Right forelimb (tissue), 1 donor: ENCODE measurements around the gene MOSPD3.

Experiments used
- DNase-seq: peaks from one replicate; pipeline ENCODE4 v3.0.0-alpha.2; 2018

The MOSPD3 gene

DNA sequence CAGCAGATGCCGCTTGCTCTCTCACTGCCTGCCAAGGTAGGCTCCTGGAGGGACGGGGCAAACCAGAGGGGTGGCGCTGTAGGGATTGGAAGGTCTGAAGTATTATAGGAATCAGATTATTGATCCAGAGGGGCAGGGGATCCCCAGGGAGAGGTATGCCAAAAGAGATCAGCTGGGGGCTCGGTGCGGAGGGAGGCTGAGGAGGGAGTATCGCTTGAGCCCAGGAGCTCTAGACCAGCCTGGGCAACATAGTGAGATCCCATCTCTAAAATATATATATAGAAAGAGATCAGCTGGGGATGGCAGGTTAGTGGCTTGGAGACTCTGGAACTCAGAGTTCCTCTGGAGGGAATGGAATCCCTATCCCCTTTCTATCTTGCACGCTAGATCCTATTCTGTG, 17.2 kb upstream of the MOSPD3 start:
- no peak for DNase-seq

DNA sequence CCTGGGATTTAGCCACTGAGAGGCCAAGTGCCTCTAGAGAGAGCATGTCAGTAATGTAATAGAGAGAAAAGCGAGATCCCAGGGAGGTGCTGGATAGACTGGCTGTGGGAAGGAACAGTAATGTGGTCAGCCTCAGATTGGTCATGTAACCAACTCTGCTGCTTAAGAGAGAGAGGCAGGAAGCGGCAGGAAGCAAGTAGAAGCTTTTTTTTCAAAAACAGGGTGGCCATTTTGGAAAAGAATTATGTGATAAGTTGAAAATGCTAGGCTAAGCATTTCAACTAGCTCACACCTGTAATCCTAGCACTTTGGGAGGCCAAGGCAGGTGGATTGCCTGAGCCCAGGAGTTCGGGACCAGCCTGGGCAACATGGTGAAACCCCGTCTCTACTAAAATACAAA, 13.9 kb upstream of the MOSPD3 start:
- no peak for DNase-seq

DNA sequence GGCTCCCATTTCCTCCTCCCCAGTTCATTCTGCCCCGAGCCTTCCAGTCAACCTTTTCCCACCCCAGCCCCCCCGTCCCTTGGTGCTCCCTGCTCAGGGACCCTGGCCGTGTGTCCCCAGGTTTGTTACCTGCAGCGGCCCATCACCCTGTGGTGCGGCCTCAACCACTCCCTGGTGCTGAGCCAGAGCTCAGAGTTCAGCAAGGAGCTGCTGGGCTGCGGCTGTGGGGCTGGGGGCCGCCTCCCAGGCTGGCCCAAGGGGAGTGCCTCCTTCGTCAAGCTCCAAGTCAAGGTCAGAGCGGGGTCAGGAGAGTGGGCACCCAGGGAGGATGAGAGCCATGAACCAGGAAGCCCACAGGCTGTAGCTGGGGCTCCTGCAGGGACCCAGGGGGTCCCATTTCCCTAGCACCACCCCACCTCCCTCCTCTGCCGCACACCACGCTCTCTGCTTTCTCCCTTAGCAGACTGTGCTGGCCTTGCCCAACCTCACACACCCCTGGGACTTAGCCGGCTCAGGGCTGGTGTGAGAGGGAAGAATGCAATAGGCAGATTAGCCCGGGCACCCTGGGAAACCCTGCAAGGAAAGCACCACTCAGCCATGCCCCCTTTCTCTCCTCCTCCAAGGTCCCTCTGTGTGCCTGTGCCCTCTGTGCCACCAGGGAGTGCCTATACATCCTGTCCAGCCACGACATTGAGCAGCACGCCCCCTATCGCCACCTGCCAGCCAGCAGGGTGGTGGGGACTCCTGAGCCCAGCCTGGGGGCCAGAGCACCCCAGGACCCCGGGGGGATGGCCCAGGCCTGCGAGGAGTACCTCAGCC, 12.2 kb upstream of the MOSPD3 start:
- no peak for DNase-seq

DNA sequence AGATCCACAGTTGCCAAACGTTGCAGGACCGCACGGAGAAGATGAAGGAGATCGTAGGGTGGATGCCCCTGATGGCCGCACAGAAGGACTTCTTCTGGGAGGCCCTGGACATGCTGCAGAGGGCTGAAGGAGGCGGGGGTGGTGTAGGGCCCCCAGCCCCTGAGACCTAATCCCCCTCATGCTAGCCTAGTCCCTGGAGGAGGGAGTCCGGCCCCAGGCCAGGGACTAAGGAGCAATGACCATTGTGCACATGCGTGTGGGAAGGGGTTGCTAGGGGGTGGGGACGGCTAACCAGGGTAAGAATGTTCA, 11.7 kb upstream of the MOSPD3 start:
- DNase-seq: no peak

DNA sequence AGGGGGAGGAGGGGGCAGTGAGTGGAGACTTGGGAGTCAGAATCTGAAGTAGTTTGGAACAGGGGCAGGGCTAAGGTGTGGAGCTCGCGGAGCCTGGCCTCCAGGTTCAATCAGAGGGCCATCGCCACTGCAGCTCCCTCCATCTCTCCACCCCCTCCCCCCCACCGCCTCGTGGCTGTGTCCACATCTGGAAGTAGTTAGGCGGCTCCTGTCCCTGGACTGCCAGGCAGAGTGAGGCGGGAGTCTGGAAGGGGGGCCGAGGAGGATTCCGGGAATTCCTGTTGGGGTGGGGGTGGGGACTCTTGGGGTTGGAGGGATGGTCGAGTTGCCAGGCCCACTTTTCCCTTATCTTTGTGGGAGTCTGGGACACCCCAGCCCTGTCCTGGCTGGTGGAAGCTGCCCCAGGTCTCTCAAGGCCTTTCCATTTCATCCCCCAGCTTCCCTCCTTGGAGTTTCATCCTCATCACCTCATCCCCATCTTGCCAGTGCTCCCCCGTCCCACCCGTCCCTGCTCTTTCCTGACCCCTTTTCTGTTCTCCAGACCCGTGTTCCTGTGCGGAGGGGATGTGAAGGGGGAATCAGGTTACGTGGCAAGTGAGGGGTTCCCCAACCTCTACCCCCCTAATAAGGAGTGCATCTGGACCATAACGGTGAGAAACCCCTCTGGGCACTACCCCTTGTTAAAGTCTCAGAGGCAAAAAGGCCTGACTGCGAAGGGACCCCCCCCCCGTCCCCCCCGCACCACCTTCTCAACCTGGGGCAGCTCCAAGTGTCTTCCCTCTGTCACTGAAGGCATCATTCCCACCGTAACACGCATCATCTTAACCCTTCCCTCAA, 9.2 kb upstream of the MOSPD3 start:
- DNase-seq: peak; percentile 93

DNA sequence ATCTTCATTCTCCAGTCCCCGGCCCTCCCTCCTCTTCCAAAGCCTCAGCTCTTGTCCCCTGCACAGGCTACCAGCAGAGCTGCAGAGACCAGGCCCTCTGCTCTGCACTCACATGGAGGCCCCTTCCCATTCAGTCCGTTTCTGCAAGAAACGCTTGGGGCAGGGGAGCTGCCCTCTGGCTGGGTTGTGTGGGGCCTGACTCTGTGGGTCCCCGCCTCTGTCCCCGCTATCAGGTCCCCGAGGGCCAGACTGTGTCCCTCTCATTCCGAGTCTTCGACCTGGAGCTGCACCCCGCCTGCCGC, 8.7 kb upstream of the MOSPD3 start:
- DNase-seq: peak; percentile 57

DNA sequence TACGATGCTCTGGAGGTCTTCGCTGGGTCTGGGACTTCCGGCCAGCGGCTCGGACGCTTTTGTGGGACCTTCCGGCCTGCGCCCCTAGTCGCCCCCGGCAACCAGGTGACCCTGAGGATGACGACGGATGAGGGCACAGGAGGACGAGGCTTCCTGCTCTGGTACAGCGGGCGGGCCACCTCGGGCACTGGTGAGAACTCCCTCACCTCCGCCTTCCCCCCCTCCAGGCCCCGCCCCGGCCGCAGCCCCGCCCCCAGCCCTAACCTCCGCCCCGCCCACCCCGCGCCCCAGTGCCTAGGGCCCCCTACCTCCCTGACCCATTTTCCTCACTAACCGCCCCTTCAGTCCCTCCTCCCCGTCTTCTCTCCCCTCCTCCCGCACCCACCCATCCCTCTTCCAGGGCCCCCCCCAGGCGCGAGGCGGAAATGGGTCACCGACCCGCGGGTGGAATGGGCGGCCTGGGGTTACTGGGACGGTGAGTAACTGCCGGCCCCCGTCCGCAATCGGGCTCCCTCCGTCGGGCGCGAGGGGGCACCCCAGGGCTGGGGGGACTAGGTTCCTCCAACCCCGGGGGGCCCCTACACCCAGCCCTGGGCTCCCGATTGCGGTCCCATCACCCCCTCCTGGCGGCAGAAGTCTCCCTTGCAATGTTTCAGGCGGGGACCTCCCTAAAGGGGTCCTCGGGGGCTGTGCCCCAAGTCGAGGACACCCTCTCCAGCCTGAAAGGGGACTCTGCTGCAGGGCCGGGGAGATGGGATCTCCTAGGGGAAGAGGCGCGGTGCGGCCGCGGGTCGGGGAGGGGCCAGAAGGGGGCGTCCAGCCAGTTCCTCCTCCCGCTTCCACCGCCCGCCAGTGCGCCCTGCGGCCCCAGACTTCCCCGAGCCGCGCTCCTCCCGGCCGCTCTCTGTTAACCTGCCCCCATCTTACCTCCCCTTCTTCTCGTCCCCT, 8.0 kb upstream of the MOSPD3 start:
- DNase-seq: peak; percentile 86

DNA sequence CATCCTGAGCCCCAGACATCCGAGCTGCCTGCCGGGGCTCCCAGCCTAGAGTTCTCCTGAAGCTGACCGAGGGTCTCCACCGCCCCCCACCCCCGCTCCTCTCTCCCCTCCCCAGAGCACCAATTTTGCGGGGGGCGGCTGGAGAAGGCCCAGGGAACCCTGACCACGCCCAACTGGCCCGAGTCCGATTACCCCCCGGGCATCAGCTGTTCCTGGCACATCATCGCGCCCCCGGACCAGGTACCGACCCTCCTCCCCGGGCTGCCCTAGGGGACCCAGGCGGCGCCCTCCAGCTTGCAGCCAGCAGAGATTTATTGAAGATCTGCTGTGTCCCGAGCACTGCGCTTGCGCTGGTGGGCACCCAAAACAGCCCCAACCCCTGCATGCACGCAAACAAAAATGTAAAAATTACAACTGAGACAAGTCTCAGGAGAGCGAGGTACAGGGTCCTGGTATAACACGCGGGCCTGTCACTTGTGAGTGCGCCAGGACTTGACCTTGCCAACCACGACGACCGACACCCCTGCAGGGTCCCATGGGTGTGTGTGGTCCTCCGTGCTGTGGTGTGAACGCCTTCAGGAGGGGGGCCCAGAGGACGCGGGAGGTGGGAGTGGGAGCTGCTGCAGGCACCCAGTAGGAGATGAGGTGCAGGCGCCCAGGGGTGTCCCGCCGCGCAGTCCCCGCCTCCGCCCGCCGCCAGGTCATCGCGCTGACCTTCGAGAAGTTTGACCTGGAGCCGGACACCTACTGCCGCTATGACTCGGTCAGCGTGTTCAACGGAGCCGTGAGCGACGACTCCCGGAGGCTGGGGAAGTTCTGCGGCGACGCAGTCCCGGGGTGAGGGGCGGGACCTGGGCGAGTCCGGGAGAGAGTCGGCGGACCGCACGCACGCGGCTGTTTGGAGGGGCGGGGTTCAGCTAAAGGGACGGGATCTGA, 7.1 kb upstream of the MOSPD3 start:
- no peak for DNase-seq

DNA sequence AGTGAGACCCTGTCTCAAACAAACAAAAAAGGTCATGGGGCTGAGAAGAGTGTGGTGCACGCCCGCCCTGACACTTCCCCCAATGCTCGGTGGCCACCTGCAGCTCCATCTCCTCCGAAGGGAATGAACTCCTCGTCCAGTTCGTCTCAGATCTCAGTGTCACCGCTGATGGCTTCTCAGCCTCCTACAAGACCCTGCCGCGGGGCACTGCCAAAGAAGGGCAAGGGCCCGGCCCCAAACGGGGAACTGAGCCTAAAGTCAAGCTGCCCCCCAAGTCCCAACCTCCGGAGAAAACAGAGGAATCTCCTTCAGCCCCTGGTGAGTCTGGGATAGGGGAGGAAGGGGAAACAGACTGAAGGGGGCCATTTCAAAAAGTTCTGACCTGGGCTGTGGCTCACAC, 6.0 kb upstream of the MOSPD3 start:
- DNase-seq: no peak

DNA sequence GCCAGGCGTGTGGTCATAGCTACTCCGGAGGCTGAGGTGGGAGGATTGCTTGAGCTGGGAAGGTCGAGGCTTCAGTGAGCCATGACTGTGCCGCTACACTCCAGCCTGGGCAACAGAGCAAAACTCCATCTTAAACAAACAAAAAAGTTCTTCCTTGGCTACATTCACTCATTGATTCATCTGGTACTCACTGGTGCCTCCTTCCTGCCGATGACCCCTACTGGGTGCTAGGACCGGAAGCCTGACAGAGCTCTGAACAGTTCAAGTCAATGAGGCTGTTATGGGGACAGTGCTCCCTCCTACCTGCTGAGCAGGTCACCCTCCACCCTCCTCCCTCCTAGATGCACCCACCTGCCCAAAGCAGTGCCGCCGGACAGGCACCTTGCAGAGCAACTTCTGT, 5.2 kb upstream of the MOSPD3 start:
- DNase-seq: no peak

DNA sequence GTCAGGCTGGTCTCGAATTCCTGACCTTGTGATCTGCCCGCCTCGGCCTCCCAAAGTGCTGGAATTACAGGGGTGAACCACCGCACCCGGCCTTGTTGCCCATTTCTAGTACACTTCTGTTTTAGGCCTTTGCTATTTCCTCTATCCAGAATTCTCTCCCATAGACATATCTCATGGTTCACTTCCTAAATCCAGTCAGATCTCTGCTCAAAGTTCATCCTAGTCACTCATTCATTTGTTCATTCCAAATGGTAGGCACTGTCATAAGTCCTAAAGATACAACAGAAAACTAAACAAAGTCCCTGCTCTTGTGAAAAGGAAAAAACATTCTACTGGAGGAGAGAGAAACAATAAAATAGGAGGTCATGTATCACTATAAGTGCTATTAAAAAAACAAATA, 2.4 kb upstream of the MOSPD3 start:
- no peak for DNase-seq

DNA sequence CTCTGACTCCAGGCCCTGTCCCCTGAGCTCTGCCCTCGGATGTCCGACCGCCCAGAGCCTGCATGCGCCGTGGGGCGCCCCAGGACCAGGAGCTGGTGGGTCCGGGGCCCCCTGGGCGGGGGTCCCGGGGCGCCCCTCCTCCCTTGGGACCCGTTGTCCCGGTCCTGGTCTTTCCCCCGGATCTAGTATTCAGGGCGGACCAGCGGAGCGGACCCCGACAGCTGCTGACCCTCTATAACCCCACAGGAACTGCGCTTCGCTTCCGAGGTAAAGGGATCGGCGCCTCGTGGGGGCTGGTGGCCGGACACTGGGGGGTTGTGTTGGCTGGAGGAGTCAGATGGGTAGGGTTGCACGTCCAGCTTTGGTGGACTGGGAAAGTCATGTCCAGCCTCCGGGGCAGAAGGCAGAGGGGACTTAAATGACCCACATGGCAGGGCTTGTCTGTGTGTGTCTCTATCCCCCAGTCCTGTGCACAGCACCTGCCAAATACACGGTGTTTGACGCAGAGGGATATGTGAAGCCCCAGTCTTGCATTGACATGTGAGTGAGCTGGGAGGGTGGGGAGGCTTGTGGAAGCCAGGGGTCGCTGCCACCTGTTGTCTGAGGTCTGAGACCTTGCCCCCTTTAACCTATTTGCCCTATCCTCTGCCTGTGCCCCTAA, 520 bp downstream of the MOSPD3 start:
- no peak for DNase-seq

DNA sequence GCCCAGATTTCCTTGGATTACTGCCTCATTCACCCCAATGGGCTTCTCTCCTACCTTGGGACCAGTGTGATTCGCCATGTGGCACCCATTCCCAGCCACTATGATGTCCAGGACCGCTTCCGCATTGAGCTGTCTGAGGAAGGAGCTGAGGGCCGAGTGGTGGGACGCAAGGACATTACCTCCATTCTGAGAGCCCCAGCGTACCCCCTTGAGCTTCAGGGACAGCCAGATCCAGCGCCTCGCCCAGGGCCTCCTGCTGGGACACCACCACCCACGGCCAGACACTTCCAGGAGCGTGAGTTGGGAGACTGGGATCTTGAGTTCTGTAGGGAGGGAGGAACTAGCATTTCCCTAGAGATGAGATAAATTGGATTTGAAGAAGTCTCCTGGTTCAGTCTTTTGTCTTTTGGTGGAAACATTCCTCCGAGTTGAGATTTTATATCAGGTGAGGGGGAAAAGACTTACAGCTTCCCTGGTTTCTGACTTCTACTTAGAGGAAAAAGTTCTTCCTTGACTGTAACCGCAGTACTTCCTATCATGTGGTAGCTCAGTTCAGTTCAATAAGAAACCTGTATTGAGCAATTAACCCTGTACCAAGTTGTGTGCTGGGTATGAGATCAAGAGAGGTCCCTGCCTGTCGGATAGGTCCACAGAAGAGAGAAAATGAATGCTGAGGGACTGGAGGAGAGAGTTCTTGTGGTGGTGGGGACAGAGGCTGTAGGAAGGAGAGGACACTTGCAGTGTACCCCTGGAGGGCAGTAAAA, 1.3 kb downstream of the MOSPD3 start:
- no peak for DNase-seq

DNA sequence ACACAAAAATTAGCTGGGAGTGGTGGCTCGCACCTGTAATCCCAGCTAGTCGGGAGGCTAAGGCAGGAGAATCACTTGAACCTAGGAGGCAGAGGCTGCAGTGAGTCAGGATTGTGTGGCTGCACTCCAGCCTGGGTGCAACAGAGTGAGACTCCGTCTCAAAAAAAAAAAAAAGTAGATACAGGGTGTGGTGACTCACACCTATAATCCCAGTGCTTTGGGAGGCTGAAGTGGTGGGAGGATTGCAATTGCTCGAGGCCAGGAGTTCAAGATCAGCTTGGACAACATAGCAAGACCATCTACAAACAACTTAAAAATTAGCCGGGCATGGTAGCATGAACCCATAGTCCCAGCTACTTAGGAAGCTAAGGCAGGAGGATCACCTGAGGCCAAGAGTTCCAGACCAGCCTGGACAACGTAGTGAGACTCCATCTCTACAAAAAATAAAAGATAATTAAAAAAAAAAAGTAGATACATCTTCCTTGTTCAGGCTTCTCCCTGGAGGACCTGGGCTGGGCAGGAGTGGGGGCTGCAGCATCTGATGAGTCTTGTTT, 2.0 kb downstream of the MOSPD3 start:
- DNase-seq: no peak

DNA sequence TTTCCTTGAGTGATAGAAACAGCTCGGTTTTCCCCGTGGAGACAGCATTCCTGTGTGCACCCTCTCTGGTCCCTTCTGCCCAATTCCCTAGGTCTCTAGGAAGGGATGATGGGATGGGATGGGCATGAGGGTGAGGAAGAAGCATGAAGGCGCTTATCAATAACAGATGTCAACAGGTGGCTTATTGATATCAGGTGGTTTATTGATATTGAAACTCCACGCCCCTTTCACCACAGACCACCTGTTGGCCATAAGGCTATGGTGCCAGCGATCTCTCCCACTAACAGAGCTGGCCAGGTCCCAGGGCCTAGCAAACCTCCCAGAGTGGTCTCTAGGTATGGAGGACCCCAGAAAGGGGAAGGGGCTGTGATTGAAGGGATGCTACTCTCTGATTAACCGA, 7.9 kb downstream of the MOSPD3 start:
- no peak for DNase-seq

DNA sequence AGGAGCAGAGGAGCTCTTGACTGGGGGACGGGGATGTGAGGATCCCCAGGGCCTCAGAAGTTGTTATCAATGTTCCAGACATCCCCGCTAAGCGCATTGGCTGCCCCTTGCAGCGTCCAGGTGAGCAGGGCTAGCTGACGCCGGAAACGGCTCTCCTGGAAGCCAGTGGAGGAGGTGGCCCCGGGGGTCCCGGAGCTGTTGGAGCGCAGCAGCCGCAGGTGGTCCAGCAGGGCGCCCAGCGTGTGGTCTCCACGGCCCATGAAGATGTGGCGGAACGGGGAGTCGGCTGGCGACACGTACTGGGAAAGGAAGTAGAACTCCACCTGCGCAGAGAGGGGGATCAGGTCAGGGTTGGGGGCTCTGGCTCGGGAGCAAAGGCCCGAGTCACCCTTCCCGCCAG, 8.5 kb downstream of the MOSPD3 start:
- DNase-seq: no peak

DNA sequence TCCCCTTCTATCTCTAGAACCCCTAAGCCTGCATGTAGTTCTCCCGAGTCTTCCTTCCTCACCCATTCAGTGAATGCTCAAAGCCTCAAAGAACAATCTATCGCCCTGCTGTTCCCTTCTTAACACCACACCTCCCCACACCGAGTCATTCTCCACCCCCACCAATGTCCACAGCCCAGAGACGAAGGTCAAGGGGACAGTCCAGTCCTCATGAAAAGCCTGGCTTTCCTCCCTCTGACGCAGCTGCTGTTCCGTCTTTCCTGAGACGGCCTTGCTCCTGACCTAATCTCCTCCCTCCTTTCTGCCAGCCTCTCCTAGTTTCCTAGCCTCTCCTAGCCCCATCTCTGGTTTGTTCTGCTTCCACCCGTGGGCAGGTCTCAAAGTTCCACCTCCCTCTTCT, 9.2 kb downstream of the MOSPD3 start:
- no peak for DNase-seq

DNA sequence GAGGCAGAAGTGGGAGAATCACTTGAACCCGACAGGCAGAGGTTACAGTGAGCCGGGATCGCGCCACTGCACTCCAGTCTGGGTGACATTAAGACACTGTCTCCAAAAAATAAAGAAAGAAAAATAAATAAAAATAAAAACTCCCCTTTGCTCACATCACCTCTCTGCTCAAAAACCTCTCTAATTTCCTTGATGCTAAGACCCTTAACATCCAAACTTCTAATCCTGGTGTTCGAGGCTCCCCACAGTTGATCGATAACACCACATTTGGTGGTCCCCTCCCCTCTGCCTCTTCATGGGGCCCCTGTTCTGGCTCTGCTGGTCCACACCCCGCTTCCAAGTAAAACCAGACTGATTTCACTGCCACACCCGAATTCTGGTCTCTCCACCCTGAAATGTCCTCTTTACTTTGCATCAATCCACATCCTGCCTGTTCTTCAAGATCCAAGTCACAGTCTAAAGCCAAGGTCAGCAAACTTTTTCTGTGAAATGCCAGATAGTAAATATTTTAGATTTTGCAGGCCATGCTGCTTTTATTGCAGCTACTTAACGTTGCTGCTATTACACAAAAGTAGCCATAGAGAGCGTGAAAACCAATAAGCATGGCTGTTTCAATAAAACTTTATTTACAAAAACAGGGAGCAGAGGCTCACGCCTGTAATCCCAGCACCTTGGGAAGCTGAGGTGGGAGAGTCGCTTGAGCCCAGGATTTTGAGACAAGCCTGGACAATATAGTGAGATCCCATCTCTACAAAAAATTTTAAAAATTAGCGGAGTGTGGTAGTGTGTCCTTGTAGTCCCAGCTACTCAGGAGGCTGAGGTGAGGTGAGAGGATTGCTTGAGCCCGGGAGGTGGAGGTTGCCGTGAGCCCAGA, 11.8 kb downstream of the MOSPD3 start:
- DNase-seq: no peak

DNA sequence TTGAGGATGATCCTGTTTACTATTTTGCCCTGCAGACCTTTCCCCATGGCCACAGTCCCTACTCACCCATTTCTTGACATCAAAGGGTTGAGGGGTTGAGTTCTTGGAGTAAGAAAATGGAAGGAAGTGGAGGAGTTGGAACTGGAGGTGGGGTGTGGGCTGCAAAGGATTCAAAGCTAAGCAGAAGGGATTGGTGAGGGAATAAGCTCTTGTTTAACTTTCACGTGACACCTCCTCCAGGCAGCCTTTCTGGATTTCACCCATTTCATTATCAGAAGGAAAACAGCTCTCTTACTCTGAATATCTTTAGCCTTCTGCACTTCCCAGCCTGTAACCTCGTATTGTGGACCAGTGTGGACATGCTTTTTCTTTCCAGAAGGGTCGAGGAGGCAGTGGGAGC, 13.7 kb downstream of the MOSPD3 start:
- DNase-seq: no peak
